Activated T-cell treated with anti-CD3 and anti-CD28 coated beads, Interleukin-2, amount 50 U/mL, for 24 hours (primary cell): Measurements from ENCODE around the gene ANKS1B.
"Not testable (repeated sequence)": the region's sequence is repeated elsewhere in the genome, so short reads cannot be mapped to it uniquely, and the experiment has no call there.

Experiments
- DNase-seq: peaks from one replicate; pipeline ENCODE4 v3.0.0-alpha.2; 2020
- H3K27ac Mint-ChIP-seq: 2 replicates; pipeline ENCODE4 v1.8.0; 2020; ENCODE audit warnings: mild to moderate bottlenecking, mixed read lengths
- H3K27me3 Mint-ChIP-seq: 2 replicates; pipeline ENCODE4 v1.8.0; 2020; ENCODE audit warnings: mixed read lengths
- H3K36me3 Mint-ChIP-seq: 2 replicates; pipeline ENCODE4 v1.8.0; 2020; ENCODE audit warnings: low read depth, mixed read lengths
- H3K4me1 Mint-ChIP-seq: 2 replicates; pipeline ENCODE4 v1.8.0; 2020; ENCODE audit warnings: low read depth, mixed read lengths
- H3K4me3 Mint-ChIP-seq: 2 replicates; pipeline ENCODE4 v1.8.0; 2020; ENCODE audit warnings: mild to moderate bottlenecking, moderate library complexity, mixed read lengths
- H3K9me3 Mint-ChIP-seq: 2 replicates; pipeline ENCODE4 v1.8.0; 2020; ENCODE audit warnings: mixed read lengths

The ANKS1B gene

GRCh38 chr12:99271071-99271470 is 713.7 kb downstream of the ANKS1B start:
- H3K27ac Mint-ChIP-seq, result no peak overlapping the region
- H3K4me1 Mint-ChIP-seq, result no peaks in the 10 kb centered on the region
- no peaks in the 10 kb centered on the region for H3K36me3 Mint-ChIP-seq
- H3K4me3 Mint-ChIP-seq, result no peak overlapping the region
- H3K9me3 Mint-ChIP-seq, result peaks cover 28% of the 10 kb centered on the region
- DNase-seq, result no peak
- H3K27me3 Mint-ChIP-seq, result no peaks in the 10 kb centered on the region

- Mint-ChIP-seq H3K4me3 (no peak overlapping the region), H3K36me3 (no peaks in the 10 kb centered on the region), H3K27me3 (no peaks in the 10 kb centered on the region), H3K27ac (no peak overlapping the region), H3K4me1 (no peaks in the 10 kb centered on the region), H3K9me3 (peaks cover 8% of the 10 kb centered on the region)
- DNase-seq, result no peak
These were observed 717.7 kb downstream of the ANKS1B start for GRCh38 chr12:99267038-99267437.

GRCh38 chr12:99265648-99266047 is 719.1 kb downstream of the ANKS1B start:
- H3K36me3 Mint-ChIP-seq, result no peaks in the 10 kb centered on the region
- no peak overlapping the region for H3K27ac Mint-ChIP-seq
- H3K4me1 Mint-ChIP-seq, result no peaks in the 10 kb centered on the region
- H3K9me3 Mint-ChIP-seq, result peaks cover 8% of the 10 kb centered on the region
- DNase-seq, result no peak
- no peaks in the 10 kb centered on the region for H3K27me3 Mint-ChIP-seq
- no peak overlapping the region for H3K4me3 Mint-ChIP-seq

- Mint-ChIP-seq H3K9me3 (peaks cover 2% of the 10 kb centered on the region), H3K27ac (no peak overlapping the region), H3K27me3 (no peaks in the 10 kb centered on the region), H3K4me3 (no peak overlapping the region), H3K4me1 (no peaks in the 10 kb centered on the region), H3K36me3 (no peaks in the 10 kb centered on the region)
- DNase-seq, result no peak
These were observed 723.5 kb downstream of the ANKS1B start for GRCh38 chr12:99261256-99261655.

GRCh38 chr12:99260456-99260996 is 724.2 kb downstream of the ANKS1B start:
- Mint-ChIP-seq H3K9me3 (peaks cover 2% of the 10 kb centered on the region), H3K27ac (no peak overlapping the region), H3K36me3 (no peaks in the 10 kb centered on the region), H3K27me3 (no peaks in the 10 kb centered on the region), H3K4me1 (no peaks in the 10 kb centered on the region), H3K4me3 (no peak overlapping the region)
- no peak for DNase-seq

- peaks cover 2% of the 10 kb centered on the region for H3K9me3 Mint-ChIP-seq
- no peaks in the 10 kb centered on the region for H3K4me1 Mint-ChIP-seq
- H3K4me3 Mint-ChIP-seq, result no peak overlapping the region
- DNase-seq, result no peak
- H3K27ac Mint-ChIP-seq, result no peak overlapping the region
- no peaks in the 10 kb centered on the region for H3K27me3 Mint-ChIP-seq
- no peaks in the 10 kb centered on the region for H3K36me3 Mint-ChIP-seq
These were observed 725.4 kb downstream of the ANKS1B start for GRCh38 chr12:99259040-99259934.

- DNase-seq, result no peak
- Mint-ChIP-seq H3K9me3 (peaks cover 2% of the 10 kb centered on the region), H3K27ac (no peak overlapping the region), H3K4me3 (no peak overlapping the region), H3K36me3 (no peaks in the 10 kb centered on the region), H3K27me3 (no peaks in the 10 kb centered on the region), H3K4me1 (no peaks in the 10 kb centered on the region)
These were observed 727.1 kb downstream of the ANKS1B start for GRCh38 chr12:99257672-99258071.

- Mint-ChIP-seq H3K9me3 (peaks cover 8% of the 10 kb centered on the region), H3K4me3 (no peak overlapping the region), H3K27me3 (no peaks in the 10 kb centered on the region), H3K4me1 (no peaks in the 10 kb centered on the region), H3K36me3 (no peaks in the 10 kb centered on the region), H3K27ac (no peak overlapping the region)
- no peak for DNase-seq
These were observed 731.7 kb downstream of the ANKS1B start for GRCh38 chr12:99253068-99253467.

- no peak for DNase-seq
- Mint-ChIP-seq H3K27ac (no peak overlapping the region), H3K36me3 (no peaks in the 10 kb centered on the region), H3K4me3 (no peak overlapping the region), H3K4me1 (no peaks in the 10 kb centered on the region), H3K9me3 (peaks cover 9% of the 10 kb centered on the region), H3K27me3 (no peaks in the 10 kb centered on the region)
These were observed 734.6 kb downstream of the ANKS1B start for GRCh38 chr12:99250091-99250490.

- DNase-seq, result no peak
- Mint-ChIP-seq H3K9me3 (peaks cover 9% of the 10 kb centered on the region), H3K27me3 (no peaks in the 10 kb centered on the region)
These were observed 735.2 kb downstream of the ANKS1B start for GRCh38 chr12:99249543-99249942.

GRCh38 chr12:99237907-99238538 is 746.7 kb downstream of the ANKS1B start:
- H3K27ac Mint-ChIP-seq, H3K4me1 Mint-ChIP-seq, H3K4me3 Mint-ChIP-seq, H3K27me3 Mint-ChIP-seq, DNase-seq, H3K36me3 Mint-ChIP-seq: not testable (repeated sequence)
- peaks cover 16% of the 10 kb centered on the region for H3K9me3 Mint-ChIP-seq

More at GRCh38 chr12:99249543-99249942, 735.2 kb downstream of the ANKS1B start:
- Mint-ChIP-seq H3K27ac (no peak overlapping the region), H3K4me3 (no peak overlapping the region), H3K4me1 (no peaks in the 10 kb centered on the region), H3K36me3 (no peaks in the 10 kb centered on the region)

- no peak overlapping the region for H3K4me3 Mint-ChIP-seq
- H3K27ac Mint-ChIP-seq, result no peak overlapping the region
- no peaks in the 10 kb centered on the region for H3K27me3 Mint-ChIP-seq
- no peaks in the 10 kb centered on the region for H3K4me1 Mint-ChIP-seq
- no peaks in the 10 kb centered on the region for H3K36me3 Mint-ChIP-seq
- H3K9me3 Mint-ChIP-seq, result peaks cover 12% of the 10 kb centered on the region
- no peak for DNase-seq
These were observed 749.4 kb downstream of the ANKS1B start for GRCh38 chr12:99235381-99235780.

- no peak overlapping the region for H3K27ac Mint-ChIP-seq
- no peak for DNase-seq
- H3K4me3 Mint-ChIP-seq, result no peak overlapping the region
- H3K27me3 Mint-ChIP-seq, result no peaks in the 10 kb centered on the region
- H3K9me3 Mint-ChIP-seq, result peaks cover 9% of the 10 kb centered on the region
- no peaks in the 10 kb centered on the region for H3K4me1 Mint-ChIP-seq
- H3K36me3 Mint-ChIP-seq, result no peaks in the 10 kb centered on the region
These were observed 750.0 kb downstream of the ANKS1B start for GRCh38 chr12:99234702-99235101.

- Mint-ChIP-seq H3K27ac (no peak overlapping the region), H3K36me3 (no peaks in the 10 kb centered on the region), H3K9me3 (no peaks in the 10 kb centered on the region), H3K4me1 (no peaks in the 10 kb centered on the region), H3K27me3 (no peaks in the 10 kb centered on the region), H3K4me3 (no peak overlapping the region)
- DNase-seq, result no peak
These were observed 752.4 kb downstream of the ANKS1B start for GRCh38 chr12:99232324-99232723.

- DNase-seq, result no peak
- no peaks in the 10 kb centered on the region for H3K4me1 Mint-ChIP-seq
- H3K4me3 Mint-ChIP-seq, result no peak overlapping the region
- H3K27ac Mint-ChIP-seq, result no peak overlapping the region
- no peaks in the 10 kb centered on the region for H3K9me3 Mint-ChIP-seq
- H3K36me3 Mint-ChIP-seq, result no peaks in the 10 kb centered on the region
- no peaks in the 10 kb centered on the region for H3K27me3 Mint-ChIP-seq
These were observed 753.7 kb downstream of the ANKS1B start for GRCh38 chr12:99231031-99231430.
